GM23338 (cell line): Measurements from ENCODE around the gene DUSP15. TPM values are rescaled to one million over a fixed set of nuclear protein-coding genes. Genes with fewer than 3 reads are reported as not detected.

Experiments used
- ATAC-seq: fragments of 200-7000 bp; cut with Tn5 transposase; 3 replicates; pipeline ENCODE4 v1.9.1; 2020
- DNase-seq: peaks from one replicate; pipeline ENCODE4 v3.0.0-alpha.2; 2015; ENCODE audit warnings: low spot score
- H2AFZ ChIP-seq: fragments of 200-600 bp; sonication (generic); 2 replicates; pipeline ENCODE4 v1.8.0; 2016; ENCODE audit warnings: antibody characterized with exemption, mild to moderate bottlenecking, moderate library complexity
- H3F3A ChIP-seq: fragments of 200-600 bp; sonication (generic); replicated peaks from 2 replicates; pipeline ENCODE4 v1.8.0; 2017; ENCODE audit warnings: antibody characterized with exemption, mixed run types, low read depth
- H3K27ac ChIP-seq: fragments of 200-600 bp; sonication (generic); 2 replicates; pipeline ENCODE4 v1.6.1; 2016; ENCODE audit warnings: low read depth
- H3K27me3 ChIP-seq: fragments of 200-600 bp; sonication (generic); 2 replicates; pipeline ENCODE4 v1.8.0; 2016; ENCODE audit warnings: mild to moderate bottlenecking, mixed run types, moderate library complexity; ENCODE audit not compliant: insufficient read depth
- H3K36me3 ChIP-seq: fragments of 200-600 bp; sonication (generic); 2 replicates; pipeline ENCODE4 v1.8.0; 2016; ENCODE audit warnings: mild to moderate bottlenecking; ENCODE audit not compliant: insufficient read depth
- H3K4me1 ChIP-seq: fragments of 200-600 bp; sonication (generic); 2 replicates; pipeline ENCODE4 v1.8.0; 2016; ENCODE audit warnings: mild to moderate bottlenecking, moderate library complexity; ENCODE audit not compliant: insufficient read depth
- H3K4me2 ChIP-seq: fragments of 200-600 bp; sonication (generic); 2 replicates; pipeline ENCODE4 v1.7.1; 2017; ENCODE audit warnings: mixed run types
- H3K4me3 ChIP-seq: fragments of 200-600 bp; sonication (generic); 2 replicates; pipeline ENCODE4 v1.6.1; 2016; ENCODE audit warnings: mixed run types
- H3K79me2 ChIP-seq: fragments of 200-600 bp; sonication (generic); replicated peaks from 2 replicates; pipeline ENCODE4 v1.8.0; 2017; ENCODE audit warnings: mild to moderate bottlenecking; ENCODE audit not compliant: insufficient read depth
- H3K9me2 ChIP-seq: fragments of 200-600 bp; sonication (generic); 2 replicates; pipeline ENCODE4 v1.8.0; 2017; ENCODE audit not compliant: insufficient read depth
- H4K20me1 ChIP-seq: fragments of 200-600 bp; sonication (generic); replicated peaks from 2 replicates; pipeline ENCODE4 v1.8.0; 2017; ENCODE audit warnings: mild to moderate bottlenecking; ENCODE audit not compliant: insufficient read depth
- H3K27ac Mint-ChIP-seq: 2 replicates; pipeline ENCODE4 v1.8.0; 2020; ENCODE audit warnings: inconsistent platforms, mild to moderate bottlenecking, moderate library complexity, mixed read lengths
- H3K27me3 Mint-ChIP-seq: 3 replicates; pipeline ENCODE4 v1.8.0; 2022; ENCODE audit warnings: low read depth, mild to moderate bottlenecking, moderate library complexity, mixed read lengths, inconsistent platforms; ENCODE audit not compliant: insufficient read depth, poor library complexity
- H3K36me3 Mint-ChIP-seq: 3 replicates; pipeline ENCODE4 v1.8.0; 2021; ENCODE audit warnings: low read depth, mild to moderate bottlenecking, inconsistent platforms, moderate library complexity, mixed read lengths
- H3K4me1 Mint-ChIP-seq: 3 replicates; pipeline ENCODE4 v1.8.0; 2020; ENCODE audit warnings: mild to moderate bottlenecking, inconsistent platforms, mixed read lengths
- H3K4me3 Mint-ChIP-seq: 3 replicates; pipeline ENCODE4 v1.8.0; 2021; ENCODE audit warnings: moderate library complexity, mild to moderate bottlenecking, inconsistent platforms, mixed read lengths
- H3K9me3 Mint-ChIP-seq: 3 replicates; pipeline ENCODE4 v1.8.0; 2020; ENCODE audit warnings: moderate library complexity, mild to moderate bottlenecking, inconsistent platforms, mixed read lengths
- CREB1 ChIP-seq: fragments of 250-450 bp; sonication (Bioruptor Pico); IDR thresholded peaks from 2 replicates; pipeline ENCODE4 v1.5.0; 2020; ENCODE audit warnings: low read depth, mild to moderate bottlenecking, moderate library complexity
- CTCF ChIP-seq, 2 experiments: fragments of 200-600 bp in 1 of 2; sonication (generic) in 1 of 2; conservative IDR thresholded peaks; 2 replicates each; pipeline versions ENCODE4 v1.5.1 to v1.6.1; 2016 to 2017; ENCODE audit warnings: antibody characterized with exemption in 2 of 2, low read depth in 2 of 2, mild to moderate bottlenecking in 2 of 2, moderate library complexity in 1 of 2
- ETS1 ChIP-seq: IDR thresholded peaks from 2 replicates; pipeline ENCODE4 v1.6.1; 2016; ENCODE audit warnings: antibody characterized with exemption
- EZH2 ChIP-seq: fragments of 200-600 bp; sonication (generic); IDR thresholded peaks from one replicate; pipeline ENCODE4 v1.8.0; 2017; ENCODE audit warnings: antibody characterized with exemption, mild to moderate bottlenecking, low read depth; ENCODE audit not compliant: unreplicated experiment
- EZH2phosphoT487 ChIP-seq: fragments of 200-600 bp; sonication (generic); IDR thresholded peaks from one replicate; pipeline ENCODE4 v1.8.1; 2018; ENCODE audit warnings: antibody characterized with exemption; ENCODE audit not compliant: unreplicated experiment
- JUNB ChIP-seq: IDR thresholded peaks from one replicate; pipeline ENCODE4 v1.6.1; 2016; ENCODE audit warnings: antibody characterized with exemption; ENCODE audit not compliant: unreplicated experiment
- NANOG ChIP-seq: IDR thresholded peaks from 2 replicates; pipeline ENCODE4 v1.6.1; 2016; ENCODE audit warnings: antibody characterized with exemption, borderline replicate concordance
- POLR2AphosphoS5 ChIP-seq: IDR thresholded peaks from 2 replicates; pipeline ENCODE4 v1.6.1; 2016; ENCODE audit warnings: antibody characterized with exemption, low read depth
- REST ChIP-seq: IDR thresholded peaks from one replicate; pipeline ENCODE4 v1.6.1; 2018; ENCODE audit warnings: antibody characterized with exemption; ENCODE audit not compliant: unreplicated experiment
- STAT1 ChIP-seq: IDR thresholded peaks from one replicate; pipeline ENCODE4 v1.6.1; 2016; ENCODE audit warnings: antibody characterized with exemption; ENCODE audit not compliant: unreplicated experiment
- ZNF114 ChIP-seq: fragments of 250-450 bp; sonication (Bioruptor Pico); IDR thresholded peaks from 2 replicates; pipeline ENCODE4 v1.5.0; 2020; ENCODE audit warnings: mild to moderate bottlenecking, moderate library complexity
- ZNF331 ChIP-seq: fragments of 250-450 bp; sonication (Bioruptor Pico); IDR thresholded peaks from 2 replicates; pipeline ENCODE4 v1.5.0; 2020; ENCODE audit warnings: low read depth, mild to moderate bottlenecking, moderate library complexity
- ZNF462 ChIP-seq: fragments of 250-450 bp; sonication (Bioruptor Pico); IDR thresholded peaks from 2 replicates; pipeline ENCODE4 v1.5.0; 2020; ENCODE audit warnings: mild to moderate bottlenecking, moderate library complexity
- polyA plus RNA-seq: library from polyadenylated mRNA; unstranded; fragments of >200 nt; fragmentation: Nextera tagmentation; extraction: Ambion mirVana; gene quantifications from 2 replicates; pipeline ENCODE4 v1.2.1, GENCODE V29; 2016
- total RNA-seq: library from RNA; depleted of rRNA; stranded (reverse); fragments of >200 nt; shearing (Covaris generic); gene quantifications from 2 replicates; pipeline ENCODE4 v1.2.3, GENCODE V29; 2014

The DUSP15 gene
- total and polyA plus RNA-seq, 2 experiments from 2014 or later: 0.61 to 2.8 TPM

GRCh38 chr20:31813611-31814010, 56.7 kb downstream of the DUSP15 start:
- H3K4me2 ChIP-seq: no peak overlapping the region
- no peaks in the 10 kb centered on the region for H3K36me3 ChIP-seq
- no peak overlapping the region for H3K27ac ChIP-seq
- Mint-ChIP-seq H3K4me1 (peaks cover 9% of the 10 kb centered on the region), H3K36me3 (no peaks in the 10 kb centered on the region), H3K9me3 (no peaks in the 10 kb centered on the region), H3K4me3 (no peak overlapping the region), H3K27ac (no peak overlapping the region), H3K27me3 (peaks cover 8% of the 10 kb centered on the region)
- H4K20me1 ChIP-seq: peaks cover 7% of the 10 kb centered on the region
- ATAC-seq (no peak), DNase-seq (no peak)
- no peak overlapping the region for H3K4me3 ChIP-seq
- H3F3A ChIP-seq: 0 out of 2 replicates have a peak, but pooled peaks cover 6% of the 10 kb centered on the region
- H3K79me2 ChIP-seq: no peaks in the 10 kb centered on the region
- no peaks in the 10 kb centered on the region for H3K27me3 ChIP-seq
- TF ChIP-seq JUNB: no peak
- no peak for TF ChIP-seq ZNF331 (CRISPR knock-in tag)
- TF ChIP-seq ETS1: no peak
- TF ChIP-seq EZH2phosphoT487: no peak
- TF ChIP-seq ZNF114: no peak
- no peak for TF ChIP-seq REST
- no peak for TF ChIP-seq NANOG
- TF ChIP-seq CTCF (conservative IDR thresholded peaks at IDR 0.05; ENCODE audit: low read depth in 2 of 2): no peak
- TF ChIP-seq STAT1: no peak
- TF ChIP-seq EZH2: no peak
- no peak for TF ChIP-seq ZNF462 (CRISPR knock-in tag)
- no peak for TF ChIP-seq POLR2AphosphoS5
- TF ChIP-seq CREB1: no peak
- H3K4me1 ChIP-seq: peaks cover 8% of the 10 kb centered on the region; the same call in 1 of the 2 replicates
- no peaks in the 10 kb centered on the region for H3K9me2 ChIP-seq
- no peak overlapping the region for H2AFZ ChIP-seq
